Trophoblast cell (in vitro differentiated cells and primary cell): Measurements from ENCODE around the gene SMCO2.

ENCODE experiments used
- DNase-seq, 2 donors: peaks; one replicate each; pipeline ENCODE4 v3.0.0-alpha.2; 2016
- H2AFZ ChIP-seq: 2 replicates; pipeline ENCODE4 v1.6.1; 2013; ENCODE audit warnings: low read length, moderate library complexity, mild to moderate bottlenecking; ENCODE audit not compliant: insufficient read depth, poor library complexity
- H2AK5ac ChIP-seq: 2 replicates; pipeline ENCODE4 v1.6.1; 2013; ENCODE audit warnings: mild to moderate bottlenecking, low read length
- H2BK120ac ChIP-seq: 2 replicates; pipeline ENCODE4 v1.6.1; 2013; ENCODE audit warnings: low read length, mild to moderate bottlenecking, moderate library complexity; ENCODE audit not compliant: insufficient read depth, poor library complexity
- H2BK12ac ChIP-seq: 2 replicates; pipeline ENCODE4 v1.6.1; 2013; ENCODE audit warnings: mild to moderate bottlenecking, low read length, moderate library complexity
- H2BK5ac ChIP-seq: 2 replicates; pipeline ENCODE4 v1.6.1; 2013; ENCODE audit warnings: low read length, low read depth, moderate library complexity, mild to moderate bottlenecking; ENCODE audit not compliant: poor library complexity
- H3K14ac ChIP-seq: 2 replicates; pipeline ENCODE4 v1.6.1; 2013; ENCODE audit warnings: mild to moderate bottlenecking, low read length
- H3K18ac ChIP-seq: 2 replicates; pipeline ENCODE4 v1.6.1; 2013; ENCODE audit warnings: mild to moderate bottlenecking, low read length
- H3K23ac ChIP-seq: 2 replicates; pipeline ENCODE4 v1.6.1; 2013; ENCODE audit warnings: low read length
- H3K27ac ChIP-seq: 2 replicates; pipeline ENCODE4 v1.5.1; 2013; ENCODE audit warnings: low read depth, mild to moderate bottlenecking, inconsistent platforms, low read length, moderate library complexity
- H3K27me3 ChIP-seq: 2 replicates; pipeline ENCODE4 v1.6.1; 2013; ENCODE audit warnings: inconsistent platforms, mild to moderate bottlenecking, low read length, moderate library complexity; ENCODE audit not compliant: insufficient read depth
- H3K36me3 ChIP-seq, 2 experiments: 1 replicate in 1 of 2; 2 replicates in 1 of 2; pipeline ENCODE4 v1.6.1; 2013; ENCODE audit warnings: low read length in 2 of 2, mild to moderate bottlenecking in 2 of 2, moderate library complexity in 1 of 2; ENCODE audit not compliant: insufficient read depth in 2 of 2, control insufficient read depth in 1 of 2
- H3K4ac ChIP-seq: 2 replicates; pipeline ENCODE4 v1.6.1; 2013; ENCODE audit warnings: low read depth, mild to moderate bottlenecking, low read length, moderate library complexity
- H3K4me1 ChIP-seq, 2 experiments: 1 replicate in 1 of 2; 2 replicates in 1 of 2; pipeline ENCODE4 v1.6.1; 2013; ENCODE audit warnings: low read length in 2 of 2, mild to moderate bottlenecking in 2 of 2, moderate library complexity in 1 of 2; ENCODE audit not compliant: insufficient read depth in 2 of 2, control insufficient read depth in 1 of 2
- H3K4me2 ChIP-seq: 2 replicates; pipeline ENCODE4 v1.6.1; 2013; ENCODE audit warnings: inconsistent platforms, mild to moderate bottlenecking, low read length, moderate library complexity
- H3K4me3 ChIP-seq: 2 replicates; pipeline ENCODE4 v1.5.1; 2013; ENCODE audit warnings: mild to moderate bottlenecking, low read depth, low read length, inconsistent platforms
- H3K79me1 ChIP-seq: one replicate; pipeline ENCODE4 v1.6.1; 2013; ENCODE audit warnings: low read length
- H3K79me2 ChIP-seq: 2 replicates; pipeline ENCODE4 v1.6.1; 2013; ENCODE audit warnings: low read length, mild to moderate bottlenecking; ENCODE audit not compliant: control insufficient read depth, insufficient read depth, poor library complexity
- H3K9ac ChIP-seq: 2 replicates; pipeline ENCODE4 v1.6.1; 2013; ENCODE audit warnings: mild to moderate bottlenecking, low read length
- H3K9me3 ChIP-seq: 2 replicates; pipeline ENCODE4 v1.6.1; 2013; ENCODE audit warnings: low read depth, mild to moderate bottlenecking, control low read depth, inconsistent platforms, low read length; ENCODE audit not compliant: insufficient read depth
- H4K12ac ChIP-seq: 2 replicates; pipeline ENCODE4 v1.6.1; 2013; ENCODE audit warnings: low read depth, mild to moderate bottlenecking, low read length, moderate library complexity
- H4K8ac ChIP-seq: 2 replicates; pipeline ENCODE4 v1.6.1; 2013; ENCODE audit warnings: low read depth, mild to moderate bottlenecking, low read length, moderate library complexity
- H4K91ac ChIP-seq: one replicate; pipeline ENCODE4 v1.6.1; 2013; ENCODE audit warnings: low read depth, mild to moderate bottlenecking, low read length, moderate library complexity
- WGBS: extraction: QIAGEN DNeasy Blood & Tissue Kit; methylation state at CpG from one replicate; pipeline ENCODE4 v1.1.7; 2013; ENCODE audit warnings: missing lambda C conversion rate; ENCODE audit not compliant: insufficient read length, insufficient coverage; ENCODE audit errors: extremely low coverage; 5-methylcytosine and 5-hydroxymethylcytosine counted together

SMCO2 gene

DNA sequence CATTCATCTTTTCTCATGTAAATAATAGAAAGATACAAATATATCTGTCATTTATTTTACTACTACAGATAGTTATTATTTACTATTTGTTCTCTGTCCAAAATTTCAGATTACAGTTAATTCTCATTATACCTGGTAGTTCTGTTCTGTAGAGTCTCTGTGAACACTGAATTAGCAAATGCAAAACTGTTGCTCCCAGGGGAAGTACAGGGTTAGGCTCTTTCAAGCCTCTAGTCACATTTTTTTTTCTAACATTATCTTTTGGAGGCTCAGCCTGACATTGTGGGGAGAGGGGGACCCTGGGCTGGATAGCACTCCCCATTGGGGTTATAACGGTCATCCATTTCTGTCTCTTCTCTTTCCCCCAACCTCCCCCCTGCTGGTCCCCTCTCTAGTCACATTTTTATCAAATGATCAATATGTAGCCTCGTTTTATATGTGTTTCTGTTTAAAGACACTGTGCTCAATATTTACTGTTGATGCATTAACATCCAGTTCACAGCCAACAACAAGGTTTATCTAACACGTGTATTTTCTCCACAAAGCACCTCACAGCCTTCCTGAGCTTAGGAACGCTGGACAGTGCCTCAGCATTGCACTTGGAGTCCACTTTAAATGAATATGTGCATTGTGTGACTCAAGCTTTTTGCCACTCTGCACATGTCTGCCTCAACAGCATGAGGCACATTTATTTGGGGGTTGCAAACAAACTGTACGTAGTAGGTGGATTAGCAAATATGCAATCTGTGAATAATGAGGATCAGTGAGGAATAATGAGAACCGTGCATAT, 4.7 kb downstream of the SMCO2 start:
- Histone ChIP-seq H3K14ac (no peak overlapping the region), H3K4me2 (no peak overlapping the region), H4K12ac (no peak overlapping the region), H3K4me1 (peaks cover 0 to 3% of the 10 kb centered on the region in 2 experiments), H3K36me3 (no peaks in the 10 kb centered on the region), H2AK5ac (no peak overlapping the region), H2BK120ac (no peak overlapping the region), H3K9ac (no peak overlapping the region), H2BK12ac (no peak overlapping the region), H3K23ac (no peak overlapping the region), H4K91ac (no peak overlapping the region), H3K79me2 (no peaks in the 10 kb centered on the region), H3K27ac (no peak overlapping the region), H3K27me3 (no peaks in the 10 kb centered on the region), H2AFZ (no peak overlapping the region), H3K4me3 (no peak overlapping the region), H3K79me1 (no peaks in the 10 kb centered on the region), H3K4ac (no peak overlapping the region), H2BK5ac (no peak overlapping the region), H4K8ac (no peak overlapping the region), H3K9me3 (no peaks in the 10 kb centered on the region), H3K18ac (no peak overlapping the region)
- no CpG with 5 or more reads among the region's 6 CpGs for WGBS
- no peak for DNase-seq

DNA sequence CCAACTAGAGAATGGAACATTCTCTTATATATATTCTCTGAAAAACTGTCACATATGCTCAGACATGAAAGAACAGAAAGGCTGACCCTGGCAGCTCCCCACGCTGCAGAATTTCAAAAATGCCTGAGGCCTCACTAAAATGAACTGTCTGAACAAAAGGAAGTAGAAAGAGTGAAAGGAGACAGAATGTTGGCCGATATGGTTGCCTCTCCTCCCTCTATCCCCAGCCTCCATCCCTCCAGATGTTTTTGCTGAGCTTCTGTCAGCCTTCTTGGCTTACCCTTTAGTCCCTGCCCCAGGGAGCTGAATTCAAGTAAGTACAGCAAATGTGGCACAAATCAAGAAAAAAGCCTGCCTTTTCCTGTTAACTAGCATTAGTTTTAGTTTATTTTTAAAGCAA, 6.9 kb downstream of the SMCO2 start:
- Histone ChIP-seq H3K4ac (no peak overlapping the region), H4K91ac (no peak overlapping the region), H3K4me3 (no peak overlapping the region), H3K14ac (no peak overlapping the region), H2BK120ac (no peak overlapping the region), H3K79me2 (no peaks in the 10 kb centered on the region), H2AK5ac (no peak overlapping the region), H2BK5ac (no peak overlapping the region), H4K12ac (no peak overlapping the region), H3K23ac (no peak overlapping the region), H3K36me3 (no peaks in the 10 kb centered on the region), H3K27ac (no peak overlapping the region), H3K4me1 (peaks cover 0 to 3% of the 10 kb centered on the region in 2 experiments), H3K9ac (no peak overlapping the region), H4K8ac (no peak overlapping the region), H3K4me2 (no peak overlapping the region), H3K79me1 (no peaks in the 10 kb centered on the region), H2AFZ (no peak overlapping the region), H3K9me3 (no peaks in the 10 kb centered on the region), H2BK12ac (no peak overlapping the region), H3K18ac (no peak overlapping the region), H3K27me3 (no peaks in the 10 kb centered on the region)
- no CpG with 5 or more reads among the region's 2 CpGs for WGBS
- DNase-seq = no peak

DNA sequence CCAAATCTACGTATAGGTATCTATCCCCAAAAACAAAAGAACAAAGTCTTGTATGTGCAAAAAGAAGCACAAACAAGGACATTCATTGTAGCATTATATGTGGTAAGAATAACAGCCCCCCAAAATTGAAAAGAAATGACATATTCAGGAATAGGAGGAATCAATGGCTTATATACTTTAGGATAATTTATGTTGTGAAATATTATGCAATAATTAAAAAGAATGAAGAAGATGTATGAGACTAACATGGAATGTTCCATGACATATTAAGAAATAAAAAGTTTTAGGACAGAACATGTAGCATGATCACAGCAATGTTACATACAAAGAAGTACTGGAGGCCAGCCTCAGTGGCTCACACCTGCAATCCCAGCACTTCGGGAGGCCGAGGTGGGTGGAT, 9.1 kb downstream of the SMCO2 start:
- Histone ChIP-seq H2AK5ac (no peak overlapping the region), H3K27me3 (no peaks in the 10 kb centered on the region), H3K79me1 (no peaks in the 10 kb centered on the region), H3K18ac (no peak overlapping the region), H4K8ac (no peak overlapping the region), H3K4me1 (peaks cover 0 to 3% of the 10 kb centered on the region in 2 experiments), H2AFZ (no peak overlapping the region), H3K4ac (no peak overlapping the region), H3K36me3 (no peaks in the 10 kb centered on the region), H3K9ac (no peak overlapping the region), H4K91ac (no peak overlapping the region), H3K79me2 (no peaks in the 10 kb centered on the region), H3K27ac (no peak overlapping the region), H3K4me3 (no peak overlapping the region), H2BK12ac (no peak overlapping the region), H4K12ac (no peak overlapping the region), H2BK5ac (no peak overlapping the region), H2BK120ac (no peak overlapping the region), H3K23ac (no peak overlapping the region), H3K4me2 (no peak overlapping the region), H3K9me3 (no peaks in the 10 kb centered on the region), H3K14ac (no peak overlapping the region)
- no CpG with 5 or more reads among the region's 3 CpGs for WGBS
- no peak for DNase-seq

DNA sequence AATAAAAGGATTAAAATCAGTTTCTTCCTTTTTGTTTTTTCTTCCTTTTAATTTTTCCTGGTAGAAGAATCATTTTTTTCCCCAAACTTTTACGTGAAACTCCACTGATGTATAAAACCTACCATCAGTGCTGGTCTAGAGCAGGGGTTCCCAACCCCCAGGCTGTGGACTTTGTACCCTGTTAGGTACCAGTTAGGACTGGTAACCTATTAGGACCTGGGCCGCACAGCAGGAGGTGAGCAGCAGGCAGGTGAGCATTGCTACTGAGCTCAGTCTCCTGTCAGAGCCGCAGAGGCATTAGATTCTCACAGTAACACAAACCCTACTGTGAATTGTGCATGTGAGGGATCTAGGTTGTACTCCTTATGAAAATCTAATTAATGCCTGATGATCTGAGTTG, 10.1 kb downstream of the SMCO2 start:
- Histone ChIP-seq H3K27ac (no peak overlapping the region), H3K9ac (no peak overlapping the region), H3K4me2 (no peak overlapping the region), H3K79me2 (no peaks in the 10 kb centered on the region), H4K91ac (no peak overlapping the region), H4K12ac (no peak overlapping the region), H3K79me1 (no peaks in the 10 kb centered on the region), H3K36me3 (no peaks in the 10 kb centered on the region), H3K4me1 (peaks cover 0 to 3% of the 10 kb centered on the region in 2 experiments), H3K4ac (no peak overlapping the region), H3K27me3 (no peaks in the 10 kb centered on the region), H3K14ac (no peak overlapping the region), H2AK5ac (no peak overlapping the region), H2BK12ac (no peak overlapping the region), H3K4me3 (no peak overlapping the region), H3K18ac (no peak overlapping the region), H3K23ac (no peak overlapping the region), H3K9me3 (no peaks in the 10 kb centered on the region), H4K8ac (no peak overlapping the region), H2AFZ (no peak overlapping the region), H2BK120ac (no peak overlapping the region), H2BK5ac (no peak overlapping the region)
- no CpG with 5 or more reads among the region's 3 CpGs for WGBS
- DNase-seq = no peak
